Lung (tissue), 12 donors: ENCODE results near the gene CFAP58. TPM values are rescaled to one million over a fixed set of nuclear protein-coding genes. Genes with fewer than 3 reads are reported as not detected.

Experiments
- ATAC-seq: fragments of 200-7000 bp; cut with Tn5 transposase; one replicate; pipeline ENCODE4 v1.9.1; 2020; ENCODE audit warnings: moderate number of reproducible peaks; ENCODE audit not compliant: insufficient read depth, low FRiP score
- DNase-seq, 3 donors: peaks; one replicate each; pipeline ENCODE4 v3.0.0-alpha.2; 2013 to 2017
- H3K27ac ChIP-seq, 2 donors: one replicate each; pipeline ENCODE4 v1.5.1; 2013; ENCODE audit warnings: mild to moderate bottlenecking in 2 of 2, moderate library complexity in 2 of 2, control low read depth in 1 of 2, inconsistent platforms in 1 of 2, low read depth in 1 of 2, low read length in 1 of 2
- H3K27me3 ChIP-seq, 3 donors: one replicate each; pipeline ENCODE4 v1.5.1; 2013; ENCODE audit warnings: low read length in 2 of 3; ENCODE audit not compliant: control insufficient read depth in 3 of 3, insufficient read depth in 3 of 3
- H3K36me3 ChIP-seq, 4 donors: one replicate each; pipeline ENCODE4 v1.5.1; 2013; ENCODE audit warnings: low read length in 4 of 4, mild to moderate bottlenecking in 1 of 4, moderate library complexity in 1 of 4; ENCODE audit not compliant: control insufficient read depth in 4 of 4, insufficient read depth in 4 of 4
- H3K4me1 ChIP-seq, 5 donors: one replicate each; pipeline ENCODE4 v1.5.1; 2013; ENCODE audit warnings: low read length in 5 of 5, mild to moderate bottlenecking in 2 of 5, moderate library complexity in 1 of 5; ENCODE audit not compliant: control insufficient read depth in 5 of 5, insufficient read depth in 5 of 5
- H3K4me3 ChIP-seq: one replicate; pipeline ENCODE4 v1.5.1; 2013; ENCODE audit warnings: mild to moderate bottlenecking, control low read depth, moderate library complexity
- H3K9ac ChIP-seq, 2 donors: one replicate each; pipeline ENCODE4 v1.5.1; 2013; ENCODE audit warnings: low read length in 2 of 2, control low read depth in 1 of 2; ENCODE audit not compliant: insufficient read depth in 1 of 2
- H3K9me3 ChIP-seq, 4 donors: one replicate each; pipeline ENCODE4 v1.5.1; 2013; ENCODE audit warnings: low read length in 3 of 4, mild to moderate bottlenecking in 1 of 4, moderate library complexity in 1 of 4; ENCODE audit not compliant: control insufficient read depth in 4 of 4, insufficient read depth in 3 of 4
- WGBS, 2 donors: extraction: QIAGEN DNeasy Blood & Tissue Kit; methylation state at CpG; one replicate each; pipeline ENCODE4 v1.1.7; 2013; 5-methylcytosine and 5-hydroxymethylcytosine counted together
- polyA plus RNA-seq, 2 donors: library from polyadenylated mRNA; stranded (reverse); fragments of 200-250 nt; gene quantifications; one replicate each; pipeline ENCODE4 v1.2.1, GENCODE V29; 2013
- total RNA-seq, 2 donors: library from RNA; depleted of rRNA in 1 of 2; stranded (reverse); fragments of >200 nt in 1 of 2; gene quantifications; one replicate each; pipeline ENCODE4 v1.2.1, GENCODE V29; 2014 to 2021
- TF ChIP-seq, protein P1 (sequence below): IDR thresholded peaks from 2 replicates; pipeline ENCODE4 v1.5.1; 2012; ENCODE audit warnings: mild to moderate bottlenecking; ENCODE audit errors: control extremely low read depth, extremely low read depth
- donor health status: control.
- donor health status: control.
- donor health status: Bipolar disorder and iron deficiency.
- donor health status: healthy.
- donor health status: DM: yes; HTN: yes; CAD: no.

Gene CFAP58
- total and polyA plus RNA-seq, 4 donors: 1.4 to 5.4 (median 3.6) TPM

GRCh38 chr10:104371753-104372152 lies 18.1 kb downstream of the CFAP58 start:
- DNase-seq (no peak), ATAC-seq (no peak)
- Histone ChIP-seq H3K4me1 (no peaks in the 10 kb centered on the region), H3K27ac (no peak overlapping the region), H3K9ac (no peak overlapping the region), H3K9me3 (peaks cover 0 to 5% (median 1%) of the 10 kb centered on the region in 4 donors), H3K4me3 (no peak overlapping the region), H3K36me3 (peaks cover 0 to 14% (median 0%) of the 10 kb centered on the region in 4 donors), H3K27me3 (peaks cover 0 to 2% (median 0%) of the 10 kb centered on the region in 3 donors)
- WGBS, 2 donors: 91 to 94% methylated on average over 6 of the region's 6 CpGs
- TF ChIP-seq, protein P1, sequence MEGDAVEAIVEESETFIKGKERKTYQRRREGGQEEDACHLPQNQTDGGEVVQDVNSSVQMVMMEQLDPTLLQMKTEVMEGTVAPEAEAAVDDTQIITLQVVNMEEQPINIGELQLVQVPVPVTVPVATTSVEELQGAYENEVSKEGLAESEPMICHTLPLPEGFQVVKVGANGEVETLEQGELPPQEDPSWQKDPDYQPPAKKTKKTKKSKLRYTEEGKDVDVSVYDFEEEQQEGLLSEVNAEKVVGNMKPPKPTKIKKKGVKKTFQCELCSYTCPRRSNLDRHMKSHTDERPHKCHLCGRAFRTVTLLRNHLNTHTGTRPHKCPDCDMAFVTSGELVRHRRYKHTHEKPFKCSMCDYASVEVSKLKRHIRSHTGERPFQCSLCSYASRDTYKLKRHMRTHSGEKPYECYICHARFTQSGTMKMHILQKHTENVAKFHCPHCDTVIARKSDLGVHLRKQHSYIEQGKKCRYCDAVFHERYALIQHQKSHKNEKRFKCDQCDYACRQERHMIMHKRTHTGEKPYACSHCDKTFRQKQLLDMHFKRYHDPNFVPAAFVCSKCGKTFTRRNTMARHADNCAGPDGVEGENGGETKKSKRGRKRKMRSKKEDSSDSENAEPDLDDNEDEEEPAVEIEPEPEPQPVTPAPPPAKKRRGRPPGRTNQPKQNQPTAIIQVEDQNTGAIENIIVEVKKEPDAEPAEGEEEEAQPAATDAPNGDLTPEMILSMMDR: no peak

GRCh38 chr10:104374591-104374990 lies 21.0 kb downstream of the CFAP58 start:
- Histone ChIP-seq H3K27ac (no peak overlapping the region), H3K36me3 (peaks cover 0 to 6% (median 0%) of the 10 kb centered on the region in 4 donors), H3K9ac (no peak overlapping the region), H3K9me3 (peaks cover 0 to 5% (median 1%) of the 10 kb centered on the region in 4 donors), H3K27me3 (peaks cover 0 to 2% (median 2%) of the 10 kb centered on the region in 3 donors), H3K4me3 (no peak overlapping the region), H3K4me1 (no peaks in the 10 kb centered on the region)
- DNase-seq (no peak), ATAC-seq (no peak)
- TF ChIP-seq, protein P1: no peak
- WGBS, 2 donors: 89 to 96% methylated on average over 1 of the region's 1 CpG

DNA sequence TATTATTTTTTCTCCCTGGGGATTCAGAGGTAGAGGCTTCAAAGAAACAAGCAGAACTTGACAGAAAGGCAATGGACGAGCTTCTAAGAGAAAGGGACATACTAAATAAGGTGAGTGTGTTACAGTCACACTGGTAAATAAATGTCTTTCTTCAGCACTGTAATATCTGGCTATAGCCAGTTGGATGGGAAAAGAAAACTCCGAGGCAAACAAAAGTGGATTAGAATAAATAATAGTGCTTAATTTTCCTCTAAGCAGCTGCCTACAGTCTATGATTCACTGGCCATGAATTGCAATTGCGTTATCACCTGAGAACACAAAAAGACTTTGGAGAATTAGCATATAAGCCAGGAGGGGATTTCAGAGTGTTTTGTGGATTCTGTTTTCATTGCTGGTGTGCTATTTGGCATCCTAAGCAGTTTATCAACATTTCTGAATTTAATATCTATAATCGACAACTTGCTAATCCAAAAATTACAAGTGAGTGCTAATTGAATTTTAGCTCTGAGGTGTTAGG lies 23.2 kb downstream of the CFAP58 start:
- Histone ChIP-seq H3K36me3 (no peaks in the 10 kb centered on the region), H3K27me3 (peaks cover 0 to 2% (median 2%) of the 10 kb centered on the region in 3 donors), H3K4me1 (no peaks in the 10 kb centered on the region), H3K9ac (no peak overlapping the region), H3K9me3 (peaks cover 0 to under 1% (median 0%) of the 10 kb centered on the region in 4 donors), H3K27ac (no peak overlapping the region), H3K4me3 (no peak overlapping the region)
- 86 to 87% methylated on average over 4 of the region's 4 CpGs for WGBS, 2 donors
- TF ChIP-seq, protein P1: no peak
- DNase-seq (no peak), ATAC-seq (no peak)

- Histone ChIP-seq H3K4me1 (no peaks in the 10 kb centered on the region), H3K4me3 (no peak overlapping the region), H3K27me3 (peaks cover 0 to 2% (median 2%) of the 10 kb centered on the region in 3 donors), H3K9me3 (no peaks in the 10 kb centered on the region), H3K27ac (no peak overlapping the region), H3K9ac (no peak overlapping the region), H3K36me3 (no peaks in the 10 kb centered on the region)
- TF ChIP-seq, protein P1: no peak
- no peak for DNase-seq
- no peak for ATAC-seq
- 92 to 93% methylated on average over 4 of the region's 4 CpGs for WGBS, 2 donors
Measured at GRCh38 chr10:104380336-104380735, 26.7 kb downstream of the CFAP58 start.
